Measurements from ENCODE around the gene IL36RN. TPM values are rescaled to one million over a fixed set of nuclear protein-coding genes. Genes with fewer than 3 reads are reported as not detected.

The IL36RN gene
- total RNA-seq, 4 donors from 2014 or later: not detected

- TF ChIP-seq POLR2A (IDR thresholded peaks at IDR 0.05): no peak
- TF ChIP-seq, protein P1, sequence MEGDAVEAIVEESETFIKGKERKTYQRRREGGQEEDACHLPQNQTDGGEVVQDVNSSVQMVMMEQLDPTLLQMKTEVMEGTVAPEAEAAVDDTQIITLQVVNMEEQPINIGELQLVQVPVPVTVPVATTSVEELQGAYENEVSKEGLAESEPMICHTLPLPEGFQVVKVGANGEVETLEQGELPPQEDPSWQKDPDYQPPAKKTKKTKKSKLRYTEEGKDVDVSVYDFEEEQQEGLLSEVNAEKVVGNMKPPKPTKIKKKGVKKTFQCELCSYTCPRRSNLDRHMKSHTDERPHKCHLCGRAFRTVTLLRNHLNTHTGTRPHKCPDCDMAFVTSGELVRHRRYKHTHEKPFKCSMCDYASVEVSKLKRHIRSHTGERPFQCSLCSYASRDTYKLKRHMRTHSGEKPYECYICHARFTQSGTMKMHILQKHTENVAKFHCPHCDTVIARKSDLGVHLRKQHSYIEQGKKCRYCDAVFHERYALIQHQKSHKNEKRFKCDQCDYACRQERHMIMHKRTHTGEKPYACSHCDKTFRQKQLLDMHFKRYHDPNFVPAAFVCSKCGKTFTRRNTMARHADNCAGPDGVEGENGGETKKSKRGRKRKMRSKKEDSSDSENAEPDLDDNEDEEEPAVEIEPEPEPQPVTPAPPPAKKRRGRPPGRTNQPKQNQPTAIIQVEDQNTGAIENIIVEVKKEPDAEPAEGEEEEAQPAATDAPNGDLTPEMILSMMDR (IDR thresholded peaks at IDR 0.05 in 4 of 5, conservative IDR thresholded peaks at IDR 0.05 in 1 of 5): no peak
These were observed 9.3 kb downstream of the IL36RN start for GRCh38 chr2:113068249-113068648.

DNA sequence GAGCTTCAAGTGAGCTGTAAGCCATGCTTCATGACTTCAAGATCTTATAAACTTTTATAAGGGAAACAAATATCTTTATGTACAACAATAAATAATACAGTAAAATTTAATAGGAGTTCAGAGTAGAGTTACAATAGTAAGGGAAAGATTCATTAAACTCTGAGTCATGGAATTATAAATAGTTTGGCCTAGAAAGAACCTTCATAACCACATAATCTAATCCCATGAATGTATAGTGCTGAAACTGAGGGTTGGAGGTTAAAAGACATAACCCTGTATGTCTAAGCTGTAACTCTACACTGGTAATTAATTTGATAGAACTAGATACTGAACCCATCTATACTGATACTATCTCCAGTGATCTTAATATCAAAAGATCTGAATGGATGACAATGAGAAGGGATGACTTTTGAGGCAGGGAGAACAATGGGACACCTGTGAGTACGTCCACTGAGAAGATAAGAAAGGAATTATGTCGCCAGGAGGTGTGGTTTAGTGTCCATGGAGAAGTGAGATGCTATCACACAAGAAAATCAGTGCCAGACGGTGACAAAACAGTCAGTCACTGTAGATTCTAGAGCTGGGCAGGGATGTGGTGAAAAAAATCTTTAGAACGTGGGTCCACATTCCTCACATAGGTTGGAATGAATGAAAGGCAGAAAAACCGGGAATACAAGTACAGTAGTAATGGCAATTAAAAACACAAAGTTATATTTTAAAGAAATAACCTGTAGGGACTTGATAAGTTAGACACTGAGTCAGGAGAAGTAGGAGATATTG lies 9.9 kb downstream of the IL36RN start:
- H3K9me3 ChIP-seq: no peaks in the 10 kb centered on the region
- DNase-seq: no peak
- H3K4me1 ChIP-seq: no peaks in the 10 kb centered on the region
- intact Hi-C loops (cut with DNase I; ENCODE audit: low total_unique reads): no loop called here
- H3K27ac ChIP-seq: no peak overlapping the region
- H3K27me3 ChIP-seq: no peaks in the 10 kb centered on the region
- TF ChIP-seq, protein P1 (IDR thresholded peaks at IDR 0.05 in 4 of 5, conservative IDR thresholded peaks at IDR 0.05 in 1 of 5): no peak
- TF ChIP-seq POLR2A (IDR thresholded peaks at IDR 0.05): no peak
- in situ Hi-C loops (cut with MboI; ENCODE audit: low sequenced_read_pairs in 4 of 4): no loop called here
- no peak for ATAC-seq
- no peaks in the 10 kb centered on the region for H3K36me3 ChIP-seq
- H3K4me3 ChIP-seq: no peak overlapping the region

More at GRCh38 chr2:113068249-113068648, 9.3 kb downstream of the IL36RN start:
- H3K27me3 ChIP-seq: no peaks in the 10 kb centered on the region
- no peaks in the 10 kb centered on the region for H3K9me3 ChIP-seq
- no peaks in the 10 kb centered on the region for H3K4me1 ChIP-seq
- H3K4me3 ChIP-seq: no peak overlapping the region
- H3K27ac ChIP-seq: no peak overlapping the region
- no peak for ATAC-seq
- no peak for DNase-seq
- no peaks in the 10 kb centered on the region for H3K36me3 ChIP-seq
- in situ Hi-C loops (cut with MboI; ENCODE audit: low sequenced_read_pairs in 4 of 4): no loop called here
- intact Hi-C loops (cut with DNase I; ENCODE audit: low total_unique reads): no loop called here

DNA sequence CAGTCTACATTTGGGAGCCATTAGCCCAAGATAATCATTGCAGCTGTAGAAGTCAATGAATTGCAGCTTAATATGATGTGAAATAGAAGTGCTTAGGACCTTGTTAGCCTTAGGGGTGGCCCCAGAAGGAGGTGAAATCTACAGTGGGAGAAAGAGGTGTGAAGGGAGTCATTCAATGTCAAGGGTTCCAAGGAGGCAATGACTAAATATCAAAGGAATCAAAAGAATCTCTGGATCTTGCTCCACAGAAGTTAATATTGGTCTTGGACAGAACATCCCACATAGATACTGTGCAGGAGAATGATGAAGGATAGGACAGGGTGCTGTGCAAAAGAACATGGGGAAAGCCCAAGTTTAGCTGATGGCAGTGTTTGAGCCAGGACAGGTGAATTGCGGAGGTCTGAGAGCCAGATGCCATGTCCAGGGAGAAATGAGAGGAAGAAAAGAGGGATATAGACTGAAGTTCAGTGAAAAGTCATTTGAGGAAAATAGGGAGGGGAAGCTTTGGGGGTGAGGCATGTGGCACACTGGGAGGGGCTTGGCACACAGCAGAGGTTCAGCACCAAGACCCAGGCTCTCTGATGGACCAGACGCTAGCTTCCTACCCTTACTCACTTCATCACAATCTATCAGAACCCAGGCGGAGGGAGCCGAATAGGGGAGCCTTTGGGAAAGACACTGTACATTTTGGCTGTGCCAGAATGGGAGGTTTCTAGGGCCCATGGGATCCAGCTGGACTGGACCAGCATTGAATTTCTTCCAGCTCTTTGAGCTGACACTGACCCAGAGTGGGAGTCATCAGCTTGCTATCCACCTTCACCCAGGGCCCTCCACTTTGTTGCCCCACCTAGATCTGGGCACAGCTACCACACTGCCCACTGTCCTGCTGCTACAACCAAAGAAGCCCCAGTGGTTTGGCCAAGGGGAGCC lies 10.9 kb downstream of the IL36RN start:
- Histone ChIP-seq H3K9me3 (no peaks in the 10 kb centered on the region), H3K27ac (no peak overlapping the region), H3K4me3 (no peak overlapping the region), H3K36me3 (no peaks in the 10 kb centered on the region), H3K27me3 (no peaks in the 10 kb centered on the region), H3K4me1 (no peaks in the 10 kb centered on the region)
- in situ Hi-C loops (cut with MboI; ENCODE audit: low sequenced_read_pairs in 4 of 4): no loop called here
- DNase-seq (no peak), ATAC-seq (no peak)
- TF ChIP-seq, protein P1 (IDR thresholded peaks at IDR 0.05 in 4 of 5, conservative IDR thresholded peaks at IDR 0.05 in 1 of 5): no peak
- no peak for TF ChIP-seq POLR2A (IDR thresholded peaks at IDR 0.05)
- intact Hi-C loops (cut with DNase I; ENCODE audit: low total_unique reads): no loop called here

DNA sequence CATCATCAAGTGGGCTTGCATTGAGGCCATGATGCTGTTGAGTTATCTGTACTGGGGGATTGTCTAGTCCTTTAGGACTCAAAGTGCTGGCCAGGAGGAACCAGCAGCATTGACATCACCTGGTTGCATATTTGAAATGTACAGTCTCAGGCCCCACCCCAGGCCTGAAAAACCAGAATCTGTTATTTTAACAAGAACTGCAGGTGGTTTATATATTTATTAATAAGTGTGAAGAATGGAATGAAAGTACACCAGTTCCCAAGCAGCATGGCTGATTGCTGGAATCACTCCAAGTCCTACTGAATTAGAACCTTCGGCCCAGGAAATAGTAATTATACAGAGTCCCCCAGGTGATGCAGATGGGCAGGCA lies 11.6 kb downstream of the IL36RN start:
- no peak for TF ChIP-seq POLR2A (IDR thresholded peaks at IDR 0.05)
- TF ChIP-seq, protein P1 (IDR thresholded peaks at IDR 0.05 in 4 of 5, conservative IDR thresholded peaks at IDR 0.05 in 1 of 5): no peak
- Histone ChIP-seq H3K36me3 (no peaks in the 10 kb centered on the region), H3K27me3 (no peaks in the 10 kb centered on the region), H3K4me3 (no peak overlapping the region), H3K27ac (no peak overlapping the region), H3K9me3 (no peaks in the 10 kb centered on the region), H3K4me1 (no peaks in the 10 kb centered on the region)
- intact Hi-C loops (cut with DNase I; ENCODE audit: low total_unique reads) (no loop called here), in situ Hi-C loops (cut with MboI; ENCODE audit: low sequenced_read_pairs in 4 of 4) (no loop called here)
- ATAC-seq (no peak), DNase-seq (no peak)

Data from gastrocnemius medialis (tissue), 4 donors.